Measurements from ENCODE around the gene BANF2.

The BANF2 gene

DNA sequence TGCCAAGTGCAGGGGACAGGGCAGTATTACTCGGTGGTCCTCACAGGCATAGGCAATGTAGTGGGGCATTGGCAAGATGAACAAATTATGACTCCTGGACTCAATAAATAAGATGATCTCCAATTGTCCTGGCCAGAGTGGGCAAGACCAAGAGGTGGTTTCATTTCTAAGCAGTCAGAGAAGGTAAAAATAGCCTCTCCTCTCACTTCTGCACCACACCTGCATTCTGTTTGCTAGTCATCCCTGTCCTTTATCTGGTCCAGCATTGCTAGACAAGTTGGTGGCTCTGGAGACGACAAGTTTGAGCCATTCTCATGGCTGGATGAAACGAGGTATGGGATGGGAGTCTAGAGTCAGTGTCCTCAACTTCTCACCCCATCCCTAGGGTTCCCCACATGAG lies 83.0 kb downstream of the BANF2 start:
- H3K27ac ChIP-seq: no peak overlapping the region
- TF ChIP-seq, protein P1, sequence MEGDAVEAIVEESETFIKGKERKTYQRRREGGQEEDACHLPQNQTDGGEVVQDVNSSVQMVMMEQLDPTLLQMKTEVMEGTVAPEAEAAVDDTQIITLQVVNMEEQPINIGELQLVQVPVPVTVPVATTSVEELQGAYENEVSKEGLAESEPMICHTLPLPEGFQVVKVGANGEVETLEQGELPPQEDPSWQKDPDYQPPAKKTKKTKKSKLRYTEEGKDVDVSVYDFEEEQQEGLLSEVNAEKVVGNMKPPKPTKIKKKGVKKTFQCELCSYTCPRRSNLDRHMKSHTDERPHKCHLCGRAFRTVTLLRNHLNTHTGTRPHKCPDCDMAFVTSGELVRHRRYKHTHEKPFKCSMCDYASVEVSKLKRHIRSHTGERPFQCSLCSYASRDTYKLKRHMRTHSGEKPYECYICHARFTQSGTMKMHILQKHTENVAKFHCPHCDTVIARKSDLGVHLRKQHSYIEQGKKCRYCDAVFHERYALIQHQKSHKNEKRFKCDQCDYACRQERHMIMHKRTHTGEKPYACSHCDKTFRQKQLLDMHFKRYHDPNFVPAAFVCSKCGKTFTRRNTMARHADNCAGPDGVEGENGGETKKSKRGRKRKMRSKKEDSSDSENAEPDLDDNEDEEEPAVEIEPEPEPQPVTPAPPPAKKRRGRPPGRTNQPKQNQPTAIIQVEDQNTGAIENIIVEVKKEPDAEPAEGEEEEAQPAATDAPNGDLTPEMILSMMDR (IDR thresholded peaks at IDR 0.05): no peak
- TF ChIP-seq ZFX (IDR thresholded peaks at IDR 0.05; ENCODE audit: borderline replicate concordance): no peak

DNA sequence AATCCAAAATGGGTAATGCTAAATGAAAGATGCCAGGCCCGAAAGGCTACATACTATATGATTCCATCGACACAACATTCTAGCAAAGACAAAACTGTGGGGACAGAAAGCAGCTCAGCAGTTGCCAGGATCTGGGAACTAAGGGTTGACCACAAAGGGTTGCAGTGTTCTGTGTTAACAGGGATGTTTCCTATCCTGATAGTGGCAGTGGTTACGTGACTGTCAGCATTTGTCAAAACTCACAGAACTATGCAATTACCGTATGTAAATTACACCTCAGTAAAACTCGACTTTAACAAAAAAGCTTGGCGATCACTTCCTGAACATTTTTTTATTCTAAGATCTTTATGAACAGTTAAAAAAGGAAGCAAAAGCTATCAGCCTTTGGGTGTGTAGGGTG lies 83.9 kb downstream of the BANF2 start:
- no peak overlapping the region for H3K27ac ChIP-seq
- no peak for TF ChIP-seq ZFX (IDR thresholded peaks at IDR 0.05; ENCODE audit: borderline replicate concordance)
- TF ChIP-seq, protein P1 (IDR thresholded peaks at IDR 0.05): no peak

DNA sequence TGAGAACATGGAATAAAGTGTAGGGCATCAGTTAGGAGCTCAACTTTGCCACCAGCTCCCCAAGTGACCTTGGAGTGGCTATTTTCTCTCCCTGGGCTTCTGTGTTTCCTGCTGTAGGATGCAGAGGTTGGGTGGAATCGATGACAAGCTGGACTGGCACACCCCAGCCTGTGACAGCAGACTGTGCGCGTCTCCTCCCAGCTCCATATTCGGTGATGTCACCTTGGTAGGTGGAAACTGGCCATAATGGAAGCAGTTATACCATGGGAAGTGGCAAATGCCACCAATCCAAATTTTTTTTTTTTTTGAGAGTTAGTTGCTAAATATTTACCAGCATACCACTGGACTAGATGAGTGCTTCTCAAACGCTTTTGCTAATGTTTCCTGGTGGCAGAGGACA lies 85.2 kb downstream of the BANF2 start:
- no peak overlapping the region for H3K27ac ChIP-seq
- TF ChIP-seq, protein P1 (IDR thresholded peaks at IDR 0.05): no peak
- no peak for TF ChIP-seq ZFX (IDR thresholded peaks at IDR 0.05; ENCODE audit: borderline replicate concordance)

Measured in 22Rv1 (cell line).